PC-9 (cell line): Measurements from ENCODE around the gene CMIP. TPM values are rescaled to one million over a fixed set of nuclear protein-coding genes. Genes with fewer than 3 reads are reported as not detected.
"Not testable (repeated sequence)": the region's sequence is repeated elsewhere in the genome, so short reads cannot be mapped to it uniquely, and the experiment has no call there.

Experiments
- BruUV-seq: library from RNA; stranded (reverse); fragments of 400-500 nt; replicated peaks from 2 replicates; lab custom pipeline; 2021; lab: Mats Ljungman, UMichigan
- CTCF ChIA-PET: fragments of 300-600 bp; sonication (Branson Sonifier 250); formaldehyde crosslinking; loops from one replicate; lab custom pipeline; 2022; ENCODE audit warnings: antibody characterized with exemption; lab: Charles Lee
- POLR2A ChIA-PET: fragments of 300-600 bp; sonication (Branson Sonifier 250); formaldehyde crosslinking; loops from one replicate; lab custom pipeline; 2022; ENCODE audit warnings: antibody characterized with exemption; ENCODE audit not compliant: unreplicated experiment; lab: Charles Lee
- DNase-seq, 2 experiments: peaks; one replicate each; pipeline versions ENCODE4 v3.0.0 to v3.0.0-alpha.2; 2015 to 2022; ENCODE audit warnings: mixed read lengths in 1 of 2
- H2AFZ ChIP-seq: fragments of 200-600 bp; sonication (generic); 2 replicates; pipeline ENCODE4 v1.8.1; 2017; ENCODE audit warnings: antibody characterized with exemption
- H3F3A ChIP-seq: fragments of 200-600 bp; sonication (generic); 2 replicates; pipeline ENCODE4 v1.8.1; 2017; ENCODE audit warnings: antibody characterized with exemption, mild to moderate bottlenecking, low read depth; ENCODE audit not compliant: insufficient read depth
- H3K27ac ChIP-seq: fragments of 200-600 bp; sonication (generic); 2 replicates; pipeline ENCODE4 v1.6.1; 2016; ENCODE audit warnings: mixed run types
- H3K27me3 ChIP-seq: fragments of 200-600 bp; sonication (generic); 2 replicates; pipeline ENCODE4 v1.6.1; 2016; ENCODE audit warnings: low read depth, mixed run types; ENCODE audit not compliant: insufficient read depth
- H3K36me3 ChIP-seq: fragments of 200-600 bp; sonication (generic); 2 replicates; pipeline ENCODE4 v1.6.1; 2016; ENCODE audit warnings: low read depth, mixed run types
- H3K4me1 ChIP-seq: fragments of 200-600 bp; sonication (generic); replicated peaks from 2 replicates; pipeline ENCODE4 v1.6.1; 2016; ENCODE audit warnings: mixed run types; ENCODE audit not compliant: insufficient read depth
- H3K4me2 ChIP-seq: fragments of 200-600 bp; sonication (generic); 2 replicates; pipeline ENCODE4 v1.6.1; 2017; ENCODE audit warnings: mixed run types
- H3K4me3 ChIP-seq: fragments of 200-600 bp; sonication (generic); 2 replicates; pipeline ENCODE4 v1.6.1; 2016; ENCODE audit warnings: mixed run types
- H3K79me2 ChIP-seq: fragments of 200-600 bp; sonication (generic); 2 replicates; pipeline ENCODE4 v1.6.1; 2017; ENCODE audit warnings: low read depth, mixed run types
- H3K9me2 ChIP-seq: fragments of 200-600 bp; sonication (generic); 2 replicates; pipeline ENCODE4 v1.8.1; 2017; ENCODE audit warnings: mild to moderate bottlenecking; ENCODE audit not compliant: insufficient read depth
- H3K9me3 ChIP-seq: fragments of 200-600 bp; sonication (generic); 2 replicates; pipeline ENCODE4 v1.8.1; 2016; ENCODE audit warnings: low read depth; ENCODE audit not compliant: insufficient read depth
- H4K20me1 ChIP-seq: fragments of 200-600 bp; sonication (generic); 2 replicates; pipeline ENCODE4 v1.8.1; 2017; ENCODE audit not compliant: insufficient read depth
- EZH2 ChIP-seq: fragments of 200-600 bp; sonication (generic); IDR thresholded peaks from 2 replicates; pipeline ENCODE4 v1.8.0; 2017; ENCODE audit warnings: antibody characterized with exemption, low read depth
- intact Hi-C: fragments of 100-400 bp; cut with micrococcal nuclease; formaldehyde crosslinking; loops from one replicate; pipeline ENCODE4 v1.10.0; 2022; ENCODE audit not compliant: unreplicated experiment
- total RNA-seq: library from RNA; stranded (reverse); gene quantifications from 2 replicates; pipeline ENCODE4 v1.2.3, GENCODE V29; 2021
- TF ChIP-seq, protein P1 (sequence below): fragments of 200-600 bp; sonication (generic); conservative IDR thresholded peaks from 2 replicates; pipeline ENCODE4 v1.6.1; 2017; ENCODE audit warnings: mixed run types, antibody characterized with exemption, mild to moderate bottlenecking, moderate library complexity

Gene CMIP
- total RNA-seq, 1 experiment from 2014 or later, result 96.6 TPM

DNA sequence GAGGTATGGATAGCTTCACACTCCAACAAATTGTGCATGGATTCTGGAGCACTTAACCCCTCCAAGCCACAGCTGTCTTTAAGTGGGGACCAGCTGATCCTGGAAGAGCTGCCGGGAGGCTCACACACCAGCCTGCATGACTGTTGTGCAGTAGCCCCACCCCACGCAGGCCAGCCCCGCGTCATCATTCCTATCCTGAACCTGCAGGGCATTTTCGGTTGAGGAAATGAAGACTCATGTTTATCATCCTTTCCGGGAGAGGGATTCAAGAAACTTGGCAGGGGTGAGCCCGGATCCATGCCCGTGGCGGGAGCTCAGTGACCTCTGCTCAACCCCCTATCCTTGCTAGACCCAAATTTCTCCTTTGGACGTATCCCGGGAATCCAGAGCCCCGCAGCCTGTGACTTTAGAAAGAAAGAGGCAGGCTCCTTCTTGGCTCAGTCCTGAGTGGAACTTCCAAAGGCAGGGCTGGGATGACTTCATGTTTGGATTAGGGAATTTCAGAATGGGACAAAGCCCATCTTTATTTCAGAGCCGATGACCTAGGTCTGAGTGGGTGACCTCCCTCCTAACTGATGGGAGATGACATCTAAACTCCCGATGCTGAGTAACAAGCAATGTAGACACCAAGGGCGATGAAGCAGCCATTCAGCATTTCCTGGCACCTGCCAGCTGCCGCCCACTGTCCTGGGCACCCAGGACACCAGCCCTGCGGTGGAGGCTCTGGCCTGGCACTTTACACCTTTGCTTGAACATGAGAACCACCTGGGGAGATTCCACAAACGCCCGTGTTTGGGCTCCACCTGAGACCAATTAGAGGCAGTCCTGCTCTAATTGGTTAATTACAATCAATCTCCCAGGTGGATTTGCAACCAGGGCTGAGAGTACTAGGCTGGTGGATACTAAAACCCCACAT lies 43.3 kb upstream of the CMIP start:
- Histone ChIP-seq H4K20me1 (no peaks in the 10 kb centered on the region), H3K9me2 (no peaks in the 10 kb centered on the region), H3K9me3 (no peaks in the 10 kb centered on the region), H3K4me3 (peak overlapping the region; percentile 36), H3K36me3 (no peaks in the 10 kb centered on the region), H2AFZ (peak overlapping the region; percentile 71), H3K4me2 (peak overlapping the region; percentile 70), H3K27ac (peak overlapping the region; percentile 83), H3F3A (peaks cover 23% of the 10 kb centered on the region), H3K27me3 (no peaks in the 10 kb centered on the region), H3K4me1 (peaks cover 35% of the 10 kb centered on the region), H3K79me2 (peaks cover 9% of the 10 kb centered on the region; the same call in 1 of the 2 replicates)
- ChIA-PET POLR2A (interaction anchor here (0.6 kb wide), 1 partner anchor 324 kb away, joined by 3 read pairs; the partner anchor contains the start of gene C16orf46), CTCF (interaction anchor here (0.5 kb wide), 1 partner anchor 473 kb away, joined by 4 read pairs; no protein-coding TSS in a partner anchor)
- TF ChIP-seq, protein P1, sequence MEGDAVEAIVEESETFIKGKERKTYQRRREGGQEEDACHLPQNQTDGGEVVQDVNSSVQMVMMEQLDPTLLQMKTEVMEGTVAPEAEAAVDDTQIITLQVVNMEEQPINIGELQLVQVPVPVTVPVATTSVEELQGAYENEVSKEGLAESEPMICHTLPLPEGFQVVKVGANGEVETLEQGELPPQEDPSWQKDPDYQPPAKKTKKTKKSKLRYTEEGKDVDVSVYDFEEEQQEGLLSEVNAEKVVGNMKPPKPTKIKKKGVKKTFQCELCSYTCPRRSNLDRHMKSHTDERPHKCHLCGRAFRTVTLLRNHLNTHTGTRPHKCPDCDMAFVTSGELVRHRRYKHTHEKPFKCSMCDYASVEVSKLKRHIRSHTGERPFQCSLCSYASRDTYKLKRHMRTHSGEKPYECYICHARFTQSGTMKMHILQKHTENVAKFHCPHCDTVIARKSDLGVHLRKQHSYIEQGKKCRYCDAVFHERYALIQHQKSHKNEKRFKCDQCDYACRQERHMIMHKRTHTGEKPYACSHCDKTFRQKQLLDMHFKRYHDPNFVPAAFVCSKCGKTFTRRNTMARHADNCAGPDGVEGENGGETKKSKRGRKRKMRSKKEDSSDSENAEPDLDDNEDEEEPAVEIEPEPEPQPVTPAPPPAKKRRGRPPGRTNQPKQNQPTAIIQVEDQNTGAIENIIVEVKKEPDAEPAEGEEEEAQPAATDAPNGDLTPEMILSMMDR, result no peak
- no peak for TF ChIP-seq EZH2
- intact Hi-C loops, result loop anchor here (5.0 kb wide), 1 partner anchor 296 kb away; no protein-coding TSS in a partner anchor
- TSS peak; percentile 73 for BruUV-seq
- peak; percentile 80 to 93 for DNase-seq

DNA sequence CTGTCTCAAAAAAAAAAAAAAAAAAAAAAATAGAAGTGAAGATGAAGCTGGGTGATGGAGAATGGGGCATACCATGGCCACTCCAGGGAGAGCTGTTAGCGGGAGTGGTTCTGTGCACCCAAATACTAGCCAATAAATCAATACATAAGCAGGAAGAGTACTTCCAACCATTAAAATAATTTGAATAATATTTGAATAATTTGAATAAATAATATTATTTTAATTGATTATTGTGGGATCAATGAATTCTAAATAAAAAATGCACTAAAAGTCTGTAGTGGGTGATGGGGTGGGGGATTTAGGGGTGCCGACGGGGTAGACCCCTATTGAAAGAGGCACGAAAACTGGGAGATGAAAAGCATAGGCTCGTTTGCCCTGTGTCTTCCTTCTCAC lies 41.4 kb upstream of the CMIP start:
- H3K4me3 ChIP-seq, result no peak overlapping the region
- H2AFZ ChIP-seq, result no peak overlapping the region
- no peaks in the 10 kb centered on the region for H3K36me3 ChIP-seq
- no peak for DNase-seq
- H3K9me3 ChIP-seq, result no peaks in the 10 kb centered on the region
- peak overlapping the region; percentile 69 for H3K4me2 ChIP-seq
- BruUV-seq, result no TSS peak
- peaks cover 28% of the 10 kb centered on the region for H3F3A ChIP-seq
- H3K4me1 ChIP-seq, result peaks cover 50% of the 10 kb centered on the region
- intact Hi-C loops, result loop anchor here (1.0 to 5.0 kb wide), 4 partner anchors 110 to 320 kb away; no protein-coding TSS in a partner anchor
- no peak overlapping the region for H3K27ac ChIP-seq
- CTCF ChIA-PET, result interaction anchor here (0.6 to 0.8 kb wide), 5 partner anchors 83 to 294 kb away, joined by 4 to 11 read pairs (median 6); no protein-coding TSS in a partner anchor
- TF ChIP-seq, protein P1, result no peak
- no peak for TF ChIP-seq EZH2
- POLR2A ChIA-PET, result interaction anchor here (0.6 kb wide), 1 partner anchor 137 kb away, joined by 4 read pairs; no protein-coding TSS in a partner anchor
- no peaks in the 10 kb centered on the region for H4K20me1 ChIP-seq
- H3K79me2 ChIP-seq, result peaks cover 9% of the 10 kb centered on the region; the same call in 1 of the 2 replicates
- H3K9me2 ChIP-seq, result no peaks in the 10 kb centered on the region
- H3K27me3 ChIP-seq, result no peaks in the 10 kb centered on the region

DNA sequence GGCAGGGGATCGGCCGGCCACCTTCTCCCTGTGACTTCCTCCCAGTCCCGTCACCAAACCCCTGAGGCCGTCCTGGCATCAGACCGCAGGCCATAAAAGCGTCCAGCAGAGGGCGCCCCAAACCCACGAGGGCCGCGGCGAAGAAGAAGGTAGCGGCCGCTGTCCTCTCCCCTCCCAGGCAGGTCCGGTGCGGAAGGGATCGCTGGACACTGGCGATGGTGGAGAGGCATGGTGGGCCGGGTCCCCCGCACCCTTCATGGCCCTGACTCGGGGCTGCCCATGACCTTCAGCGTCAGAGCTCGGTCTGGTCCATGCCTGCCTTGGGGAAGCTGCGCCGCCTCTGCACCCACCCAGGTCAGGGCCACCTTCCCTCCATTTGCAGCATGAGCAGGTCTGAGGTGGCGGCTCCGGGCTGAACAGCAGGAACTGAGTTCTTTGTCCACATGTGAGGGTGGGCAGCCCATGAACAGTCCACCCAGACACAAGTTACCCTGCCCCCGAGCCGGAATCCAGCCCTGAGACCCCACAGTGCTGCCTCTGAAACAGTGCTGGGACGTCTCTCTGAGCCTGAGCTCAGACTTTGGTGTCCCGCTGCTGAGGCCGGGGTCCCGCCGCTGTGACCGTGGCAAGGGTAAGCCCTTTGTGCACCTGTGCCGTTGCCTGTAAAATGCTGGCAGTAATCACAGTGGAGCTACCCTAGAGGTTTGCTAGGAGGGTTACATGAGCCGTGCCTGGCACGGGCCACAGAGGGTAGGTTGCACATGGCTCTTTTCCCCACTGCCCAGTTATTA lies 40.8 kb upstream of the CMIP start:
- peaks cover 50% of the 10 kb centered on the region for H3K4me1 ChIP-seq
- no peak overlapping the region for H3K27ac ChIP-seq
- no peaks in the 10 kb centered on the region for H3K9me2 ChIP-seq
- CTCF ChIA-PET, result interaction anchor here (0.6 to 0.8 kb wide), 4 partner anchors 82 to 293 kb away, joined by 4 to 11 read pairs (median 5); no protein-coding TSS in a partner anchor
- no peak overlapping the region; the same call in 1 of the 2 replicates for H3K4me3 ChIP-seq
- POLR2A ChIA-PET, result interaction anchor here (0.6 kb wide), 1 partner anchor 137 kb away, joined by 4 read pairs; no protein-coding TSS in a partner anchor
- no peaks in the 10 kb centered on the region for H3K36me3 ChIP-seq
- intact Hi-C loops, result loop anchor here (1.0 to 5.0 kb wide), 4 partner anchors 110 to 320 kb away; no protein-coding TSS in a partner anchor
- peak; percentile 80 to 94 for DNase-seq
- no peaks in the 10 kb centered on the region for H3K9me3 ChIP-seq
- no peaks in the 10 kb centered on the region for H3K27me3 ChIP-seq
- peaks cover 9% of the 10 kb centered on the region; the same call in 1 of the 2 replicates for H3K79me2 ChIP-seq
- peak overlapping the region; percentile 69 for H3K4me2 ChIP-seq
- H3F3A ChIP-seq, result peaks cover 28% of the 10 kb centered on the region
- TF ChIP-seq EZH2, result no peak
- TF ChIP-seq, protein P1, result peak; percentile 91
- no peaks in the 10 kb centered on the region for H4K20me1 ChIP-seq
- BruUV-seq, result no TSS peak
- H2AFZ ChIP-seq, result peak overlapping the region; percentile 56; the same call in 1 of the 2 replicates

DNA sequence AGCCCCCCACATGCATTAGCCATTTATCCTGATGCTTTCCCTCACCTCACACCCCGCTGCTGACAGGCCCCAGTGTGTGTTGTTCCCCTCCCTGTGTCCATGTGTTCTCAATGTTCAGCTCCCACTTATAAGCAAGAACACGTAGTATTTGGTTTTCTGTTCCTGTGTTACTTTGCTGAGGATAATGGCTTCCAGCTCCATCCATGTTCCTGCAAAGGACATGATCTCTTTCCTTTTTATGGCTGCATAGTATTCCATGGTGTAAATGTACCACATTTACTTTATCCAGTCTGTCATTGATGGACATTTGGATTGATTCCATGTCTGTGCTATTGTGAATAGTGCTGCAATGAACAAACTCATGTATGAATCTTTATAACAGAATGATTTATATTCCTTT lies 39.6 kb upstream of the CMIP start:
- Histone ChIP-seq H3K4me2 (peak overlapping the region; percentile 66), H3K4me3 (0 out of 2 replicates have a peak overlapping the region, but pooled peaks have one; percentile 10), H3F3A (peaks cover 28% of the 10 kb centered on the region), H3K4me1 (peaks cover 50% of the 10 kb centered on the region), H3K27ac (peak overlapping the region; percentile 96)
- not testable (repeated sequence) for BruUV-seq, DNase-seq, H3K36me3 ChIP-seq, H3K9me3 ChIP-seq, H3K79me2 ChIP-seq, H2AFZ ChIP-seq, H3K27me3 ChIP-seq, H4K20me1 ChIP-seq, H3K9me2 ChIP-seq
- ChIA-PET CTCF (interaction anchor here (0.8 kb wide), 1 partner anchor 218 kb away, joined by 3 read pairs; no protein-coding TSS in a partner anchor), POLR2A (interaction anchor here (0.9 kb wide), 1 partner anchor 122 kb away, joined by 4 read pairs; no protein-coding TSS in a partner anchor)
- intact Hi-C loops, result loop anchor here (1.0 kb wide), 3 partner anchors 176 to 228 kb away; no protein-coding TSS in a partner anchor
